Fibroblast of peridontal ligament (primary cell): ENCODE results near the gene MLF1.
"Not testable (repeated sequence)": the region's sequence is repeated elsewhere in the genome, so short reads cannot be mapped to it uniquely, and the experiment has no call there.

Source experiments
- DNase-seq: peaks from one replicate; pipeline ENCODE4 v3.0.0-alpha.2; 2010; ENCODE audit errors: extremely low read depth

The MLF1 gene, protein sequence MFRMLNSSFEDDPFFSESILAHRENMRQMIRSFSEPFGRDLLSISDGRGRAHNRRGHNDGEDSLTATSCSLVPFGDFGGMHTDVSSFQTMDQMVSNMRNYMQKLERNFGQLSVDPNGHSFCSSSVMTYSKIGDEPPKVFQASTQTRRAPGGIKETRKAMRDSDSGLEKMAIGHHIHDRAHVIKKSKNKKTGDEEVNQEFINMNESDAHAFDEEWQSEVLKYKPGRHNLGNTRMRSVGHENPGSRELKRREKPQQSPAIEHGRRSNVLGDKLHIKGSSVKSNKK

DNA sequence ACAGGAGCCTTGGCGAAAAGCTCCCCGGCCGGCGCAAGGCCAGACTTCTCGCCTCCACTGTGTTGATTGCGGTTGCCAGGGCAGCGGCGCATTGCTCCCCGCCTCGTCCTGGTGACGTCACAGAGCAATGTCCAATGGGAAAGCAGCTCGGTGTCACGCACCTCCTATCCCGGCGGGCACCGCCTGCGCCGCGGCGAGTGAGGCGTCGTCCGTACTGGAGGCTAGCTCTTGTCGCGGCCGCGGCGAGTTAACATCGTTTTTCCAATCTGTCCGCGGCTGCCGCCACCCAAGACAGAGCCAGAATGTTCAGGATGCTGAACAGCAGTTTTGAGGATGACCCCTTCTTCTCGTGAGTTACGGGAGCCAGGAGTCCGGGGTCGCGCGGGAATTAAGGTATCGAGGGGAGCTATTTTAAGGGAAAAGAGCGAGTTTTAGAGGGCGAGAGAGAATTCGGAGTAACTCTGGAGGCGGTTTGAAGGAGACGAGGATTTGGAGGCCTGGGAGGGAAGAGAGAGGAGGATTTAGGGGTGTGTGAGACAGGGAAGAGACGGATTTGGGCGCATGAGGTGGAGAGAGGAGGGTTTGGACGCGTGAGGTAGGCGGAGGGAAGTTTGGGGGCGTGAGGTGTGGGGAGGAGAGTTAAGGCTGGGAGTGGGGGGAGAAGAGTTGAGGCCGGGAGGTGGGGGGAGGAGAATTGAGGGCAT, at the start of gene MLF1:
Gene MLF1 (plus strand): TSS at position 196 of the 704 bp plus-strand sequence. CDS start 107 bp downstream, at position 303.
- DNase-seq = peak; percentile 93

DNA sequence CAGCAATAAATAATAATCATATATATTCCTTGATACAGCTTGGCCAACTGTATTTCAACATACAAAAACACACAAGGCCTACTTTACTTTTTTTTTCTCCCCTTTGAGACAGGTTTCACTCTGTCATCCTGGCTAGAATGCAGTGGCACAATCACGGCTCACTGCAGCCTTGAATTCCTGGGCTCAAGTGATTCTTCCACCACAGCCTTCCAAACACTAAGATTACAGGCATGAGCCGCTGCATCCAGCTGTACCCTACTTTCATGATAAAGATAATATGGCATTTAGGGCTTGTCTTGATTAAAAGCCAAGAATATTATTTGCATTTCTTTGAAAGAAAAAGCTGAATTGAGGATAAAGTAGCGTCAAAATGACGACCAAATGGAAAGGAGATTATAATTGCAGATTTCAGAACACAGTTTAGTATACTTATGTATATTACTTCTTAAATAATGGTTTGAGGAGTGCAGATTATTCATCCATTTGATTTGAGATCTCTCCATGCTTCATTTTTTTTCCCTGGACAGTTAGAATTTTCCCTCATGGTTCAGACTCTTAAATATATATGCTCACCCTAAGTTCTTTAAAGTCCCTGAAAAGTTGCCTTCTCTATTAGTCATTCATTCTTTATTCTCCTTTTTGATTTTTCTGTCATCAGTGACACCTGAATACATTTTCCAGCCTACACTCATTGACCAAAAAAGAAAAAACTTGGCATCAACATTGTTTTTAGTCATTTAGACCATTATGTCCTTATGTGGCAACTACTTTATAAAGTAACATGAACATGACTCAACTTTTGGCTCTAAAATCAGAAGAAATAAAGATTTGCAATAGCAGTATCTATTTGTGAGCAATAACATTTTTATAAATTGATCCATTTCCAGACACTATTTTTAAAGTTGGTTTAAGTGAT, 48.5 kb upstream of the MLF1 start:
- DNase-seq = peak; percentile 65

DNA sequence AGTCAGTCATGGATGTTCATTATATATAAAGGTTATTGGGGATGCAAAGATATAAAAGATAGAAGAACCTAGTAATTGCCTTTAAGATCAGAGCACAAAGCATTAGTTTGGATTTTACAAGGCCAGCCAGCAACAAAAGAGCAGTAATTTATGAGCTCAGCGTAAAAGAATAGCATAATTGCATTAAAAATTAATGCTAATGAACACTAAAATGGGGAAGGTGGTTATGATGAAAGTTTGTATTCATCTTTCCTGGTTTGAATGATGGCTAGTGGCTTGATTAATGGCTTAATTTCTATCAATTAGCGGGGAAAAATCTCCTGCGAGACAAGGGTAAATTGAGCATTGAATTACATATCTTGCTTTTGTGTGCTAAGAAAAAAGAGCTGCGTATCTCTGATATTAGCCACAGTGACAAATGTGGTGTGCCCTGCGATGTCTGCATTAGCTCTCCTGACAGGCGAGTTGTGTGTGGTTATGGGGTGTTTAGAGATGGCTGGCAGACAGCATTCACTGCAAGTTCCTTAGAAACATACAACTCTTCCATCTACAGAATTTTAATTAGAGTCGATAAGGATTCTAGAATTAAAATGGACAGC, 42.8 kb upstream of the MLF1 start:
- DNase-seq = no peak

DNA sequence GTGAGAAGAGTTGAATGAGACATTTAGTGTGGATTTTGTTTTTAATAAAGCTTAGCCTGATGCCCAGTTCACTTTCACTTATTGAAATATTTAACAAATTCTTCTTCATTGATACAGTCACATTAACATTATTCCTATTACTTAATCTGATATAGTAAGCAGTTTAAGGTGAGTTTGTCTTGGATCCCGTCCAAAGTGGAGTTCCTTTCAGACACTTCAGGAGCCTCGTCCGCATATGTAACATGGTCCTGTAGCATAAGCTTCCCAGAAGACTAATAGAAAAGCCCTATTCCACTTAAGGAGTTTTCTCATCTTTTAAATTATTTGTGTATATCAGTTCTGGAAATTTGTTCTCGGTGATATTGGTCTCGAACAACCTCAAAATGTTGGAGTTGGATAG, 39.7 kb upstream of the MLF1 start:
- DNase-seq = no peak

DNA sequence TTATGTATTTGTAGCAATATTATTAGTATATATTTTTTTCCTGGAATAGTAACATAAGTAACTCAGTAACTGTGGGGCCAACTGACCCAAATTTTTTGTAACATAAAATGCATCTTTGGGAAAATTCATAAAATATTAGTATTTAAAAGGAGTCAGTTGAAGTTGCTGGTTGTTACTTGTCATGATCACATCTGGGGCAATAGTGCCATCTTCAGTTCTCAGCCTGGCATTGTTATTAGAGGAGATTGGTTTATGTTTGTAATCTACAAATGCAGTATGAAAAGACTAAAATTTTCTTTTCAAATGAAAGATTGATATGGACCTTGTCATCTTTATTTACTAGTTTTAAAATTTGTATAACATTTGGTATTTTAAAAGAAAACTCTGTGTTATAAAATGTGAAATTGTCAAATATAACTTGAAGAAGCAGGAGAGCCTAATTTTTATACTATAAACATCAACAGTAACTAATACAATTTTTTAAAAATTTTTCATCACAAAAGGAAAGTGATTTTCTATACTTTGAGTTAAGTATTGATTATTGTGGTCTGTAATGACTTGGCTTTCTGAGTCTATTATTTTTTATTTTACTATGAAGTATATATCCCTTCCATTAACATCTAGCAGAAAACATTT, 38.8 kb upstream of the MLF1 start:
- DNase-seq = peak; percentile 81

DNA sequence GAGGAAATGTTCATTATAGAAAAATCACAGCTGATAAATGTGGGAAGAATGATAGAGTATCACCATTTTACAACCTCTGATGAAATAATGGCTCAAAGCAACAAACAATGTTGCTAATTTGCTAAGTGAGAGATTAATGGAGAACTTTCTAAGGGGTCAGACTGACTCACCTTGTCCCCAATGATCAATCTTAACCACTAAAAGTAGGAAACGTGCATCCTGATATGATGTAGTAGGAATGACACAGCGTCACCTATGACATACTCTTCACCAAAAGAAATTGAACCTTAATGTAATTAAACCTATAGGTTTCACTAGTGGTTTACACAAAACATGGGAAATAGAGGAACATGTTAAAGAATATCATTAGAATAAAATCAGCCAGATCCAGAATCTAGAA, 35.1 kb upstream of the MLF1 start:
- DNase-seq = no peak

DNA sequence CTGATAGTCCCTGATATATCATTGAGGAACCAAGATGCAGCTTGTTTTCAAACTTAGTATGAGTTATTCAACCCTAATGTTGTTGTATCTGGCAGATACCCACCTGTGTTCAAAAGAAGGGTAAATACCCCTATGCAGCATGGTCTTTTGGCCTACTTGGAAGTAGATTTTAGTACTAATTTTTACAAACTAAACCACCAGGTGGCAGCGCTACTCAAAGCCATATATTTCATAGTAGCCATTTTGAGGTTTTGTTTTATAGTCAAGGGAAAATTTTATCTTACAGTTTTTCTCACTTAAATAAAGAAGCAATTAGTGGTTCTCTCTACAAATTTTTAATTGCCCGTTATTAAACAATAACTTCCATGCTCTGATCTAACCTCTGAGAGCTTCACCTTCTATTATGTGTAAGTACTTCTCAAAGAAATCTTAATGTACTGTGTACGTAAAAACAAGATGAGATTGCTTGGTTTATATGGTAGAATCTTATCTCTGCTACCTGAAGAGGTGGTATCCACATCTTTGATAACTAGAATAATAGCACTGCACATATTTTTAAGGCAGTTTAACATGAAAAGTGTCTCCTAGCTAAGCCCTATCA, 31.5 kb upstream of the MLF1 start:
- peak; percentile 79 for DNase-seq

DNA sequence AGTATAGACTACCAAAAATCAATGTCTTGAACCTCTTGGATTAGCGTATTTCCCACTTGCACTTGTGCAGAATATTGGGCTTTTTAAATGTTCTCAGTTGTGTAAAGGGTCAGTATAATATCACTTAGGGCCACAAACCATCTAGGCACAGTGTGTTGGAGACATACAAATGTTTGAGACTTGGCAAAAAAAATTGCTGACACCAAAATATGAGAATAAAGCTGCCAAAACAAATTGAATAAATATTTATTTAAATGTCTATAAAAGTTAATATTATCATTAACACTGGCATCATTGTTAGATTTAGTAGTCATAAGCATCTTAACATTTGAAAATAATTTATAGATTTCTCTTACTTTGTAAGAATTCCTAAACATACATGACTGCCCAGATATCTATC, 30.9 kb upstream of the MLF1 start:
- DNase-seq = no peak

DNA sequence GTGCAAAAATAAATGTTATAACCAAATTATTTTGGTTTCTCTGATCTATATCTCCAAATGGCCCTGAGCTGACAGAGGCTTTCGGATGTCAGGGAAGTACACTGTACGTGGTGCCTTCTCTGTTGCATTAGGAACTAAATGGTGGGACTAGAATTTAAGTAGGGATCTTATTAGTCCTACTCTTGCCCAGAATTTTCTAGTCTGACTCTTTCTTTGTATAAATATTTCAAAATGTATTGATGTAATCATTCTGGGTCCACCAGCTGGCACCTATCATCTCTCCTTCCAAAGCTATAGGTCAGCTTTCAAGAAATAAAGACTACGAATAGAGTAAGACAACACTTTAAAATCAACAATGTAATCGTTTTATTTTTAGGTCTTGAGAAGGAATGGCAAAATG, 22.3 kb upstream of the MLF1 start:
- DNase-seq = no peak

DNA sequence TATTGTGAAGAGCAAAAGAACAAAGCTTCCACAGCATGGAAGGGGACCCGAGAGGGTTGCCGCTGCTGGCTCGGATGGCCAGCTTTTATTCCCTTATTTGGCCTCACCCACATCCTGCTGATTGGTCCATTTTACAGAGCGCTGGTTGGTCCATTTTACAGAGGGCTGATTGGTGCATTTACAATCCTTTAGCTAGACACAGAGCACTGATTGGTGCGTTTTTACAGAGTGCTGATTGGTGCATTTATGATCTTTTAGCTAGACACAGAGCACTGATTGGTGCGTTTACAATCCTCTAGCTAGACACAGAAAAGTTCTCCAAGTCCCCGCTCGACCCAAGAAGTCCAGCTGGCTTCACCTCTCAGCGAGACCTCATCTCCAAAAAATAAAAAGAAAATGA, 21.1 kb upstream of the MLF1 start:
- DNase-seq = not testable (repeated sequence)

DNA sequence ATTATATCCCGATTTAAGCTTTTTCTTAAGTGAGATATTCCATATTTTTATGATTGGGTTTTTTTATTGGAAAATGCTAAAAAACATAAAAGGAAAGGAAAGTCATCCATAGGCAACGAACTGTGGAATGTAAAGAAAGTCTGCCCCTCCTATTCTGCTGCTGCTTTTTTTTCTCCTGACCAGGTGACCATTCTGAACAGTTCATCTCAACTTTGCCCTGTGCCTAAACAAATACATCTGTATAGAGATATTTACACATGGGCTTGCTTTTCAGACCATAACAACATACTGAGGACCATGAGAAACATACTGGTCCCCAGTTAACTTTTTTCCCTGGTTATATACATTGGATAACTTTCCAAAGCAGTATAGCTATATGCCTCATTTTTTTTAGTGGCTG, 18.9 kb upstream of the MLF1 start:
- DNase-seq = no peak

DNA sequence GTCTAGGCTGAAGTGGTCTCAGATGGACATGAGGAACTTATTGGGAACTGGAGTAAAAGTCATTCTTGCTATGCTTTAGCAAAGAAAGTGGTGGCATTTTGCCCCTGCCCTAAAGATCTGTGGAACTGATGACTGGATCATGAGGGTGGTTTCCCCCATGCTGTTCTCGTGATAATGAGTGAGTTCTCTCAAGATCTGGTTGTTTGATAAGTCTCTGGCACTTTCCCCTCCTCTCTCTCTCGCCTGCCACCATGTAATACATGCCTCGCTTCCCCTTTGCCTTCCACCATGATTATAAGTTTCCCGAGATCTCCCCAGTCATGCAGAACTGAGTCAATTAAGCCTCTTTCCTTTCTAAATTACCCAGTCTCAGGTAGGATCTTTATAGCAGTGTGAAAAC, 11.5 kb upstream of the MLF1 start:
- DNase-seq = no peak

DNA sequence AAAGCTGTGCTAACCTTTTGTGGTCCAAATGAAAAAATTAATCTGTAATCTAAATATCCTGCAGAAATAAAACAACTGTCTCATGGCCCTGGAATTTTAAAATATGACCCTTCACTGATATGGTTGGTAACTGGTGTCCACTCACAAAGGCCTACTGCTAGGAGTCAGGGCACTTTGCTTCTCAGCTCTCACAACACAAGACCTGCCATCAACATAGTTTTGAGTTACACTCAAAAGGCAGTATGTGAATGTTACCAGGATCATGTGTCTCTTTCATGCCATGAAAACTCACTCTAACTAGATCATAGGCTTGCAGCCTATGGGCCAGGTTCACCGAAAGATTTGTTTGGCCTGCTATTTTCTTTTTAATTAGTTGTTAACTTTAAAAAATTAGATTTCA, 10.0 kb upstream of the MLF1 start:
- no peak for DNase-seq

DNA sequence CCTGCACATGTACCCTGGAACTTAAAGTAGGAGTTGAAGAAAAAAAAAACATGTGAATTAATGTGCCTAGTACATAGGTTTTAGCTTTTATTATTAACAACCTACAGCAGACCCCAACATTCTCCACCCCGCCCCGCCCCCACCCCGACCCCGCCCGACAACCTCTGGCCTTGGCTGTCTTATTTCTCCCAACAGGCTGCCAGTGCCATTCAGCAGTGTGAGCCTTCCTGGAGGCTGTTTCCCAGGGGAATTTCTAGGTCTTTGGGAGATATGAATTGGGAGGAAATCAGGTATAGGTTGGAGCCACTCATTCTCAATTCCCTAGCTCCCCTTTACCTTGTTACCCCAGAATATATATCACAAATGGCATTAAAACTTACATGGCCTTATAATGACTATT, 8.3 kb upstream of the MLF1 start:
- DNase-seq = no peak

DNA sequence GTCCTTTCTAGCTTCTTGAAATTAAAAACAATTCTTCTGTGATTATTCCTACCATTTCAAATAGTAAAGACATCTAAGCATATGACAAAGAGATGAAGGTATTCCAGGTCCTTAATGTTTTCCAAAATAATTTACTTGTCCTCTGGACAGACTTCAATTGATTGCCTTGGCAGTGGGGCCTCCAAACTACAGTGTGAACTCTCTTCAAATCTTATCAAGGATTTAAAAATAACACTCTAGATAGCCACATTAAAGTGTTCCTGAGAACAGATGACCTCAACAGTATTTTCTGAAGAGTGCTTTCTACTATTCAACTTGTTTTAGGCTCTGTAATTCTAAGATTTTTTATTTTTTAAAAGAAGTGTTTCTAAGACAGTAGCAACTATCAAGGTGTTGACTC, 7.9 kb upstream of the MLF1 start:
- no peak for DNase-seq

DNA sequence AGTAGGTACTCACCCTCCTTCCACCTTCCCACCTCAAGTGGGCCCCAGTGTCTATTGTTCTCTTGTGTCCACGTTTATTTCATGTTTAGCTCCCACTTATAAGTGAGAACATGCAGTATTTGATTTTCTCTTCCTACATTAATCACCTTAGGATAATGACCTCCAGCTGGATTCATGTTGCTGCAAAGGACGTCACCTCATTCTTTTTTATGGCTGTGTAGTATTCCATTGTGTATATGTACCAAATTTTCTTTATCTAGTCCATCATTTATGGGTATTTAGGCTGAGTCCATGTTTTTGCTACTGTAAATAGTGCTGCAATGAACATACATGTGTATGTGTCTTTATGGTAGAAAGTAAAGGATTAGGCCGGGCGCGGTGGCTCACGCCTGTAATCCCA, 5.9 kb upstream of the MLF1 start:
- no peak for DNase-seq

DNA sequence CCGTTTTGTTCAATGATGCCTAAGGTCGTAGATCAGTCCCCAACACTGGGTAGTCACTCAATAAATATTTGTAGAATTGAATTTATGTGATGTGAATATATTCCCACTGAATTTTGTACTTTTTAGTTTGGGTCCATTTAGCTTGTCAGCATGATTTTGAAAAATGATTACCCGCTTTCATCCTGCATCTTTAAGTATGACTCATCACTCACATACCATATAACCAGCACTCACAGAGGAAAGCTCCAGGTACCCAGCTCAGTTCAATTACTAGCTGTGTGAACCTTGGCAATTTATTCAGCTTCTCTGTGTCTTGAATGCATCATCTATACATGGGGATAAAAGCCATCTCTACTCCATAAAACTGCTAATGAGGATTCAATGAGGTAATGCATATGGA, 2.2 kb upstream of the MLF1 start:
- DNase-seq = no peak

DNA sequence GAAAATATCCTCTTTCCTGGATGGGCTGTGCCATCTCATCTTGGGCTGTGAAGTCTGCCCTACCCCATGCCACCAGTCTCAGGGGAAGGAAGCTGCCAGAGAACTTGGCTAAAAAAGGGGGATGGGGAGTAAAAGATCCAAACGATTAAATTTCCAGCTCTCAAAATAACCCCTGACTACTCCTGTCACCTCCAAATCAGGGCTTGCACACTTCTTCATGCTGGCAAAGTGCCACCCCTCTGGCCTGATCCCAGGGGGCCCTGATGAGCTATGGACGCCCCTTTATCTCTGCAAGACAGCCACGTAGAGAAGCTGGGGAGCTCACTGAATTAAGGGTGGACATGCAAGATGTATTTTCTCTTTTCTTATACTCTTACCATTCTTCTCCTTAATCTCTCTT, 1.2 kb upstream of the MLF1 start:
- no peak for DNase-seq

DNA sequence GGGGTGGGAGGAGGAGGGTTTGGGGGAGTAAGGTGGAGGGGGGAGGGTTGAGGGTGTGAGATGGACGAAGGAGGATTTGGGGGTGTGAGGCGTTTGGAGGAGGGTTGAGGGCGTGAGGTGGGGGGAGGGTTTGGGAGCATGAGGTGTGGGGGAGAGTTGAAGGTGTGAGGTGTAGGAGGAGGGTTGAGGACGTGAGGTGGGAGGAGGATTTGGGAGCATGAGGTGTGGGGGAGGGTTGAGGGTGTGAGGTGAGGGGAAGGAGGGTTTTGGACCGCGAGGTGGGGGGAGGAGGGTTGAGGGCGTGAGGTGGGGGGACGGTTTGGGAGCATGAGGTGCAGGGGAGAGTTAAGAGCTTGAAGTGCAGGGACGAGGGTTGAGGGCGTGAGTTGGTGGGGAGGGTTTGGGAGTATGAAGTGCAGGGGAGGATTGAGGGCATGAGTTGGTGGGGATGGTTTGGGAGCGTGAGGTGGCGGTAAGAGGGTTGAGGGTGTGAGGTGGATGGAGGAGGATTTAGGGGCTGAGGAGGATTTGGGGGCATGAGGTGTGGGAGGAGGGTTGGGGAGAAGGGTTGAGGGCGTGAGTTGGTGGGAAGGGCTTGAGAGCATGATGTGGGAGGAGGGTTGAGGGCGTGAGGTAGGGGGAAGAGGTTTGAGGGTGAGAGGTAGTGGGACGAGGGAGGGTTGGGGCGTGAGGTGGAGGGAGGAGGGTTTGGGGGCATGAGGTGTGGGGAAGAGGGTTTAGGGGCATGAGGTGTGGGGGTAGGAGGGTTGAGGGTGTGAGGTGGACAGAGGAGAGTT, 1.2 kb downstream of the MLF1 start:
- DNase-seq = no peak

DNA sequence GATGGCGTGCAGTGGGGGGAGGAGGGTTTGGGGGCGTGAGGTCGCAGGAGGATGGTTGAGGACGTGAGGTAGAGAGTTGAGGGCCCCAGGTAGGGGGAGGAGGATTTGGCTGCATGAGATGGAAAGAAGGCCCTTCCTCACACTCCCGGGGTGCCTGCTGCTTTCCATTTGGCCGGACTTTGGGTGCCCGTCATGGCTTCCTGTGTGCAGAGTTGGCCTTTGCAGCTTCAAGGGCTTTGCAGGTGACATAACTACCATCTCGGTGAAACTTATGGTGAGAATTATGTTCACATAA, 1.7 kb downstream of the MLF1 start:
- no peak for DNase-seq

DNA sequence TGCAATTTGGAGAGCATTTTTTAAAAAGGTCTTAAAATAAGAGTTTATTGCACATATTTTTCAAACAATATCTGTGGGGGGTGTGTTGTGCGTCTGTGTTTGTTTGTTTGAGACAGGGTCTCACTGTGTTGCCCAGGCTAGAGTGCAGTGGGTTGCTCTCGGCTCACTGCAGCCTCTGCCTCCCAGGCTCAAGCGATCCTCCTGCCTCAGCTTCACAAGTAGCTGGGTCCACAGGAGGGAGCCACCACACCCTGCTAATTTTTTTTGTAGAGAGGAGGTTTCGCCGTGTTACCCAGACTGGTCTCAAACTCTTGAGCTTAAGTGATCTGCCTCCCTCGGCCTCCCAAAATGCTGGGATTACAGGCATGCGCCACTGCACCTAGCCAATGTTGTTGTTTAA, 2.7 kb downstream of the MLF1 start:
- DNase-seq = no peak
